OCI-LY3 (cell line): ENCODE data around the gene GMEB1.

Experiments used
- H2AFZ ChIP-seq: fragments of 200-600, 300-600 bp; shearing (Covaris generic); 2 replicates; pipeline ENCODE4 v1.6.0; 2014; ENCODE audit warnings: antibody characterized with exemption, low read depth, low read length
- H3K27ac ChIP-seq: fragments of 200-600, 300-600 bp; sonication (generic); 2 replicates; pipeline ENCODE4 v1.5.1; 2014; ENCODE audit warnings: mild to moderate bottlenecking, low read length, moderate library complexity, mixed read lengths
- H3K27me3 ChIP-seq: fragments of 200-600, 300-600 bp; sonication (generic); 2 replicates; pipeline ENCODE4 v1.6.1; 2014; ENCODE audit warnings: low read depth, low read length, mixed read lengths
- H3K36me3 ChIP-seq: fragments of 200-600, 300-600 bp; sonication (generic); replicated peaks from 2 replicates; pipeline ENCODE3; 2014; ENCODE audit warnings: low read depth, low read length, mixed read lengths
- H3K4me1 ChIP-seq: fragments of 300-600, 200-600 bp; sonication (generic); 2 replicates; pipeline ENCODE4 v1.6.1; 2014; ENCODE audit warnings: low read length, mixed read lengths
- H3K4me2 ChIP-seq: fragments of 200-600, 300-600 bp; sonication (generic); 2 replicates; pipeline ENCODE4 v1.6.1; 2014; ENCODE audit warnings: low read length, mixed read lengths
- H3K4me3 ChIP-seq: fragments of 300-600, 200-600 bp; sonication (generic); 2 replicates; pipeline ENCODE4 v1.5.1; 2014; ENCODE audit warnings: antibody characterized with exemption, mild to moderate bottlenecking, low read length, moderate library complexity
- H3K79me2 ChIP-seq: fragments of 300-600, 200-600 bp; shearing (Covaris generic); 2 replicates; pipeline ENCODE4 v1.6.1; 2014; ENCODE audit warnings: mild to moderate bottlenecking, low read length, mixed read lengths
- H3K9ac ChIP-seq: fragments of 300-600, 200-600 bp; shearing (Covaris generic); 2 replicates; pipeline ENCODE4 v1.6.0; 2014; ENCODE audit warnings: mild to moderate bottlenecking, low read length, moderate library complexity
- H3K9me3 ChIP-seq: fragments of 200-600, 300-600 bp; shearing (Covaris generic); 2 replicates; pipeline ENCODE4 v1.6.1; 2014; ENCODE audit warnings: low read length, mixed read lengths; ENCODE audit not compliant: insufficient read depth
- H4K20me1 ChIP-seq: fragments of 200-600, 300-600 bp; sonication (generic); 2 replicates; pipeline ENCODE4 v1.6.1; 2016; ENCODE audit warnings: low read length, mixed read lengths; ENCODE audit not compliant: insufficient read depth
- CTCF ChIP-seq: fragments of 200-600, 300-600 bp; sonication (generic); IDR thresholded peaks from 2 replicates; pipeline ENCODE4 v1.5.1; 2014; ENCODE audit warnings: antibody characterized with exemption, low read length, low read depth
- EZH2phosphoT487 ChIP-seq: fragments of 200-600 bp; shearing (Covaris generic); IDR thresholded peaks from 2 replicates; pipeline ENCODE4 v1.6.1; 2018; ENCODE audit warnings: antibody characterized with exemption, mixed run types, low read depth

Gene GMEB1

GRCh38 chr1:28759257-28759656 lies 90.7 kb downstream of the GMEB1 start:
- Histone ChIP-seq H3K4me2 (no peak overlapping the region), H3K79me2 (peaks cover 99% of the 10 kb centered on the region), H3K9ac (no peak overlapping the region), H3K27me3 (no peaks in the 10 kb centered on the region), H3K27ac (no peak overlapping the region), H3K9me3 (no peaks in the 10 kb centered on the region), H4K20me1 (peaks cover 57% of the 10 kb centered on the region), H3K36me3 (peaks cover 32% of the 10 kb centered on the region), H3K4me1 (no peaks in the 10 kb centered on the region), H2AFZ (no peak overlapping the region), H3K4me3 (no peak overlapping the region)
- TF ChIP-seq EZH2phosphoT487, result no peak
- TF ChIP-seq CTCF, result no peak

- Histone ChIP-seq H4K20me1 (peaks cover 49% of the 10 kb centered on the region), H3K9me3 (no peaks in the 10 kb centered on the region), H3K36me3 (peaks cover 30% of the 10 kb centered on the region), H3K9ac (no peak overlapping the region), H3K4me3 (no peak overlapping the region), H3K4me1 (no peaks in the 10 kb centered on the region), H3K27ac (no peak overlapping the region), H3K27me3 (no peaks in the 10 kb centered on the region), H3K4me2 (no peak overlapping the region), H3K79me2 (peaks cover 99% of the 10 kb centered on the region), H2AFZ (no peak overlapping the region)
- TF ChIP-seq CTCF (no peak), EZH2phosphoT487 (no peak)
Measured at GRCh38 chr1:28761189-28761588, 92.6 kb downstream of the GMEB1 start.

- no peaks in the 10 kb centered on the region for H3K27me3 ChIP-seq
- H3K79me2 ChIP-seq, result peaks cover 75% of the 10 kb centered on the region
- H4K20me1 ChIP-seq, result peaks cover 32% of the 10 kb centered on the region
- no peaks in the 10 kb centered on the region for H3K9me3 ChIP-seq
- no peak overlapping the region for H3K4me2 ChIP-seq
- H3K9ac ChIP-seq, result no peak overlapping the region
- H2AFZ ChIP-seq, result no peak overlapping the region
- TF ChIP-seq CTCF, result no peak
- TF ChIP-seq EZH2phosphoT487, result no peak
- H3K27ac ChIP-seq, result no peak overlapping the region
- no peaks in the 10 kb centered on the region for H3K4me1 ChIP-seq
- H3K36me3 ChIP-seq, result peaks cover 9% of the 10 kb centered on the region
- H3K4me3 ChIP-seq, result no peak overlapping the region
Measured at GRCh38 chr1:28766532-28767183, 98.1 kb downstream of the GMEB1 start.
